Prostate gland (tissue), 2 donors: Measurements from ENCODE around the gene CTNNA1. TPM values are rescaled to one million over a fixed set of nuclear protein-coding genes. Genes with fewer than 3 reads are reported as not detected.

Experiments used
- DNase-seq: peaks from one replicate; pipeline ENCODE4 v3.0.0-alpha.2; 2019; ENCODE audit warnings: low spot score
- H3K27ac ChIP-seq, 2 donors: fragments of 200-600 bp; sonication (generic); 2 replicates each; pipeline ENCODE4 v1.5.1; 2017 to 2019
- H3K27me3 ChIP-seq: fragments of 200-600 bp; sonication (generic); replicated peaks from 2 replicates; pipeline ENCODE4 v1.5.1; 2019; ENCODE audit not compliant: insufficient read depth
- H3K36me3 ChIP-seq, 2 donors: fragments of 200-600 bp; sonication (generic); 1 replicate in 1 of 2; 2 replicates in 1 of 2; pipeline versions ENCODE4 v1.5.1 to v1.8.1; 2017 to 2019
- H3K4me1 ChIP-seq: fragments of 200-600 bp; sonication (generic); replicated peaks from 2 replicates; pipeline ENCODE4 v1.5.1; 2019
- H3K4me3 ChIP-seq, 2 donors: fragments of 200-600 bp; sonication (generic); 2 replicates each; pipeline ENCODE4 v1.5.1; 2017 to 2019
- H3K9me3 ChIP-seq: fragments of 200-600 bp; sonication (generic); 2 replicates; pipeline ENCODE4 v1.5.1; 2017
- CTCF ChIP-seq, 4 experiments: fragments of 200-600 bp in 2 of 4; fragments of 450-650 bp in 2 of 4; sonication (generic) in 2 of 4; IDR thresholded peaks; 1 replicate in 3 of 4; 2 replicates in 1 of 4; pipeline ENCODE4 v1.5.1; 2016 to 2019; ENCODE audit warnings: antibody characterized with exemption in 4 of 4, mild to moderate bottlenecking in 2 of 4, moderate library complexity in 2 of 4
- POLR2A ChIP-seq: fragments of 450-650 bp; IDR thresholded peaks from one replicate; pipeline ENCODE4 v1.6.1; 2016; ENCODE audit warnings: antibody characterized with exemption, mild to moderate bottlenecking
- POLR2AphosphoS5 ChIP-seq: sonication (generic); formaldehyde crosslinking; IDR thresholded peaks from one replicate; pipeline ENCODE4 v1.6.1; 2017; ENCODE audit warnings: antibody characterized with exemption
- WGBS: methylation state at CpG from one replicate; pipeline ENCODE4 v1.1.5; 2018; 5-methylcytosine and 5-hydroxymethylcytosine counted together
- intact Hi-C: fragments of 100-400 bp; cut with DNase I; formaldehyde crosslinking; loops from one replicate; pipeline ENCODE4 v1.14.2; 2022
- total RNA-seq, 2 donors: library from RNA; depleted of rRNA; stranded (reverse); fragments of >200 nt; gene quantifications; one replicate each; pipeline ENCODE4 v1.1.0, GENCODE V29; 2016

The CTNNA1 gene
- total RNA-seq, 2 donors from 2014 or later, result 210 to 212 TPM

GRCh38 chr5:138963763-138964371, 210.6 kb downstream of the CTNNA1 start:
- TF ChIP-seq POLR2AphosphoS5, result no peak
- no peak for TF ChIP-seq CTCF (IDR thresholded peaks at IDR 0.05)
- TF ChIP-seq POLR2A, result no peak
- 82% methylated on average over 13 of the region's 13 CpGs for WGBS
- intact Hi-C loops, result no loop called here
- Histone ChIP-seq H3K27me3 (no peaks in the 10 kb centered on the region), H3K9me3 (no peaks in the 10 kb centered on the region), H3K4me3 (no peak overlapping the region), H3K36me3 (no peaks in the 10 kb centered on the region), H3K4me1 (peaks cover 3% of the 10 kb centered on the region), H3K27ac (no peak overlapping the region)
- no peak for DNase-seq

DNA sequence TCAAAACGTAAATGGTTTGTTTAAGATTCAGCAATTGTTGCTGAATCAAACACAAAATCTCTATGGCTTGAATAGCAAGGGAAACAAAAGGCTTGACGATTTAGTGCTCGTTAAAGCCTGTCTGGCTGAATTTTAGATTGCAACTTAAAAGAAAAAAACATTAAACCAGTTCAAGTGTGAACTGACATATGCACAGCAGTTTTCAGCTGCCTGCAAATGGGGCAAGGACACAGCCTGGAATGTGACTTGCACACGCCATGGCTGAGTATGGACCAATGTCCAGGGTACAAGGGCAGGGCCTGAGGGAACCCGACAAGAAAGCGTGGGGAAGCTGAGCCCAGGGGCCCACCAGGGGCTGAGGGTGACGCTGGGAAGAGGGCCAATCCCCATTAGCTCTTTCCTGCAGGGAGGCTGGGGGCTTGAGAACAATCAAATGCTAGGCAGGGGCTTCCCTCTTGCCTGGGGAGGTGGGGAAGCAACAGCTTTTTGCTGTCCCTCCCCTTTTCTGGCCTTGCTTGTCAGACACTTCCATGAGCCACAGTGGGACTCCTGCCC, 211.5 kb downstream of the CTNNA1 start:
- H3K9me3 ChIP-seq, result no peaks in the 10 kb centered on the region
- H3K27ac ChIP-seq, result no peak overlapping the region
- peaks cover 3% of the 10 kb centered on the region for H3K4me1 ChIP-seq
- intact Hi-C loops, result no loop called here
- H3K36me3 ChIP-seq, result no peaks in the 10 kb centered on the region
- TF ChIP-seq POLR2AphosphoS5 (no peak), CTCF (IDR thresholded peaks at IDR 0.05) (no peak), POLR2A (no peak)
- DNase-seq, result no peak
- no peak overlapping the region for H3K4me3 ChIP-seq
- 49% methylated on average over 7 of the region's 7 CpGs for WGBS
- H3K27me3 ChIP-seq, result no peaks in the 10 kb centered on the region

DNA sequence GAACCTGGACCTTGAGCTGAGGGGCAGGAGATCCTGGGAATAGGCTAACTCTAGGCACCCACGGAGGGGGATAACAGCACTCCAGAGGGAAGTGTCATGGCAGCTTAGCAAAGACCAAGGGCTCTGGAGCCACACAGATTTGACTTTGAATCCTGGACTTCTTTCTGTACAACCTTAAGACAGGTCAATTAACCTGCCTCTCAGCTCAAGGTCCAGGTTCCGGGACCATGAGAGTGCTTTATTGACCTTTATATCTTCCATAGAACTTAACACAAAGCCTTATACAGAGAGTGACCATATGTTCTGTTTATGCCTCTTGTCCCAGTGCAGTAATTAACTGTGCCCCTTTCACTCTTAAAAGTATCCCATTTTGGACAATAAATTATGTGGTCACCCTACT, 212.4 kb downstream of the CTNNA1 start:
- intact Hi-C loops, result no loop called here
- no peak for DNase-seq
- TF ChIP-seq POLR2A (no peak), CTCF (IDR thresholded peaks at IDR 0.05) (no peak), POLR2AphosphoS5 (no peak)
- no peaks in the 10 kb centered on the region for H3K27me3 ChIP-seq
- H3K4me1 ChIP-seq, result peaks cover 3% of the 10 kb centered on the region
- WGBS, result 100% methylated on average over 2 of the region's 2 CpGs
- no peaks in the 10 kb centered on the region for H3K36me3 ChIP-seq
- H3K4me3 ChIP-seq, result no peak overlapping the region
- no peaks in the 10 kb centered on the region for H3K9me3 ChIP-seq
- no peak overlapping the region for H3K27ac ChIP-seq

DNA sequence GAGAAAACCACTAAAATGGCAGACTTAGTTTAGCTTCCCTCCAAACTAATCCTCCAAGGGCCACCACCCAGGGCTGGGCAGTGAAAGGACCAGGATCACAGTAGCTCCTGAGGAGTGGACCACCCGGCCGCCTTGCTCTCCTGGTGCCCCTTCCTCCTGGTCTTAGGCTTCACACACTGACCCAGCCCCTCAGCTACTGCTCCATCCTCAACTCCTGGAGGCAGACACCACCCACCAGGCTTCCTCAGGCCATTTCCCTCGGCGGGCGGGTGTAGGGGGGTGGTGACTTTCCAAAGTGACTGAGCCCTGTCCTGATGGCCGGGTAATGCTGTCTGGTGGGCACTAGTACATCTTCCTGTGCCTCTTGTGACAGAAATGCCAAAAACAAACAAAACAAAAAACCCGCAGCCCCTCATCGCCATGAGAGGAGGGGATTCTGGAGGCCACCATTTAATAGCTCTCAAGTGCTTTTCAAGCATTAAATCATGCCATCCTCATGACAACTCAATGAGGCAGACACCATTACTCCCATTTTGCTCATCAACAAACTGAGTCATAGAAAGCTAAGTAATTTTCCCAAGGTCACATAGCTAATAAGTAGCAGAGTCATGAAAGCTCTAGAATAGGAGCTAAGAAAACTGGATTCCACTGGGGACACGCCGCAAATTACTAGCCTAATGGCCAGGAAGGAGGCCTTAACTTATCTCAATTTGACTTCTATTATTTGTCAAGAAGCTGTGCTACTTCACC, 213.2 kb downstream of the CTNNA1 start:
- TF ChIP-seq CTCF (IDR thresholded peaks at IDR 0.05) (no peak), POLR2AphosphoS5 (no peak), POLR2A (no peak)
- Histone ChIP-seq H3K4me3 (no peak overlapping the region), H3K36me3 (no peaks in the 10 kb centered on the region), H3K9me3 (no peaks in the 10 kb centered on the region), H3K27ac (no peak overlapping the region), H3K4me1 (peaks cover 3% of the 10 kb centered on the region), H3K27me3 (no peaks in the 10 kb centered on the region)
- intact Hi-C loops, result no loop called here
- no peak for DNase-seq
- WGBS, result 97% methylated on average over 10 of the region's 10 CpGs
